Measurements from ENCODE around the gene FTCD.

DNA sequence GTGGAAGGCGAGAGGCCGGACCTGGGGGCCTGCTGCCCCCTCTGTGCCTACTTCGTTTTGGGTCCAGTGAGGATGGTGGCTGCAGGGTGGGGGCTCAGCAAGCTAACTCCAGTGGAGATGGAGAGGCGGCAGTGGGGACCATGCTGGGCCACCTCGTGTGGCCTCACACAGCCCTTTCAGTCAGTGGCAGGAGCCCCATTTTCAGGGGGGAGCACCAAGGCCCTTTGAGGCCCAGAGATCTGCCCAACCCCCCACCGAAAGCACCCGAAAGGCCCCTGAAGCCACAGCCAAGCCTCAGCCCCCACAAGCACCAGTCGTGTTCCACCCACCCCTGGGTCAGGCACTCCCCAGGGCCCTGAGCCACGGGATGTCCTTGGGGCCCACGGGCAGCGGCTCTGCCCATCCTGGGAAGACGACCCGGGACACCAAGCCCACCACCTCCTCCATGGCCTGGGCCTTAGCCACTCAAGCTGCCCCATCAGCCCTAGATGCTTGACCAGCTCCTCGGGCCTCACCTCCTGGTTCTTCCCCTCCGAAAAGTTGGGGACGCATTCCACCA, 345 bp downstream of the FTCD start:
- TF ChIP-seq, protein P1, sequence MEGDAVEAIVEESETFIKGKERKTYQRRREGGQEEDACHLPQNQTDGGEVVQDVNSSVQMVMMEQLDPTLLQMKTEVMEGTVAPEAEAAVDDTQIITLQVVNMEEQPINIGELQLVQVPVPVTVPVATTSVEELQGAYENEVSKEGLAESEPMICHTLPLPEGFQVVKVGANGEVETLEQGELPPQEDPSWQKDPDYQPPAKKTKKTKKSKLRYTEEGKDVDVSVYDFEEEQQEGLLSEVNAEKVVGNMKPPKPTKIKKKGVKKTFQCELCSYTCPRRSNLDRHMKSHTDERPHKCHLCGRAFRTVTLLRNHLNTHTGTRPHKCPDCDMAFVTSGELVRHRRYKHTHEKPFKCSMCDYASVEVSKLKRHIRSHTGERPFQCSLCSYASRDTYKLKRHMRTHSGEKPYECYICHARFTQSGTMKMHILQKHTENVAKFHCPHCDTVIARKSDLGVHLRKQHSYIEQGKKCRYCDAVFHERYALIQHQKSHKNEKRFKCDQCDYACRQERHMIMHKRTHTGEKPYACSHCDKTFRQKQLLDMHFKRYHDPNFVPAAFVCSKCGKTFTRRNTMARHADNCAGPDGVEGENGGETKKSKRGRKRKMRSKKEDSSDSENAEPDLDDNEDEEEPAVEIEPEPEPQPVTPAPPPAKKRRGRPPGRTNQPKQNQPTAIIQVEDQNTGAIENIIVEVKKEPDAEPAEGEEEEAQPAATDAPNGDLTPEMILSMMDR (conservative IDR thresholded peaks at IDR 0.05 in 1 of 2, IDR thresholded peaks at IDR 0.05 in 1 of 2; ENCODE audit: extremely low read depth in 1 of 2, insufficient read depth in 1 of 2, low read depth in 1 of 2, low read length in 2 of 2) = no peak
- TF ChIP-seq EZH2 (IDR thresholded peaks at IDR 0.05; ENCODE audit: borderline replicate concordance, low read length) = no peak

Data from mammary epithelial cell (primary cell).